GM21619 (cell line): ENCODE data around the gene IDH3G.

ENCODE experiments used
- ATAC-seq: cut with Tn5 transposase; IDR thresholded peaks from one replicate; pipeline ENCODE4 v1.9.1; 2021; ENCODE audit not compliant: unreplicated experiment

Gene IDH3G

DNA sequence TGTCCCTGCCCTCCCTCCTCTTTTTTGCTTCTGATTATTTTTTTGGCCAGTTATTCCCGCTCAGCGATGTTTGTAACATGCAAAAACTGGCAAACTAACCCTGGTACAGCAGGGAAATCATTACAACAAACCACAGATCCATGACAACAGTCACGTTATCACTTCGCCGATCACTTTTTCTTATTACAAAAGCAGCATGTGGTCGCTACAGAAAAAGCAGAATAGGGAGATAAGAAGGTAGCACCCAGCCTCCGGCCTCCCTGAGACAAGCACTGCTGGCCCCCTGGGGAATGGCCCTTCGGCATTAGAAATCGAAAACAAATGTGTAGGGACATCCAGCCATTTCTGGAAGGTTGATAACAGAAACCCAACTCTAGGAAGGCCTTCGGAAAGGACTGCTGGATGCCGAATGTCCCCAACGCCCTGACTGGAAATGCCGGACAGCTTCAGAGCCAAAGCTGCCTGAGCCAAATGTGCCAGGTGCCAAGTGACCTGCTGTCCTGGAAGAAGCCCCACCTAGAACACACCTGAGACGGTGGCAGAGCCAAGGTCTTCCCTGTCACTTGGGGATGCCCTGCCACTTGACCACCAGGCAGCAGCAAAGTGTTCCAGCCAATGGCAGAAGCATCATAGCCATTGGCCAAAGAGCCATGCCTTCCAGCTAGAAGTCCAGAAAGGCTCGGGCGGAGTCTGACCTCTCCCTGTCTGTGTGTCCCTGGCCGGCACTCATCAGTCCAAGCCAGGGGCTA lies 2.9 kb downstream of the IDH3G start:
- ATAC-seq: no peak

DNA sequence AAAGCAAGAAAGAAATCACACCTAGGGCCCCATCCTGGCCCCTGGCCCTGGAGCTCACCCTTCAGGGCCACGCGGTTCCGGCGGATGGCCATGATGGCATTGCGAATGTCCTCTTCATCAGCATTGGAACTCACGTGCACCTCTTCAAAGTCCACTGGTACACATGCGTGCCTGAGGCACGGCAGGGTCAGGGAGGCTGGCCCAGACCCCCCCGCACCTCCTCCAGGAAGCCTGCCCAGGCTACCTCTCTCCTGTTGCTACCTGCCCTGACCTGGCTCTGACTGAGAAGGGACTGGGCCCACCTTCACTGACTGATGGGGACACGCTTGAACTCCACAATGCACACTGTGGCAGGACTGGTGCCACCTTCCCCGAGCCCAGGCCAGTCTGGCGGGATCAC lies 4.5 kb downstream of the IDH3G start:
- no peak for ATAC-seq

DNA sequence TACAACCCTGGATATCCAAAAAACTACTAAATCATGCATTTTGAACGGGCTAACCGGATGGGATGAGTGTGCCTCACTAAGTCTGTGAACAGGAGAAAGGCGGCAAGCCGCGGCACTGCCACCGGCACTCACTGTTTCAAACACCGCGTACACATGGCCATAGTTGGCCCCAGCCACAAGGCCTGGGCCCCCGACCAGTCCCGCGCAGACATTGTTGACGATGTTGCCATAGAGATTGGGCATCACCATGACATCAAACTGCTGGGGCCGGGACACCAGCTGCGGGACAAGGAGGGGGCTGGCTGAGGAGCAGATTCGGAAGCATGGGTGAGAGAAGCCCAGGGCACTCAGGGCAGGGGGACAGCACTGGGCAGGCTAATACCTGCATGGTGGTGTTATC lies 7.5 kb downstream of the IDH3G start:
- ATAC-seq: no peak

DNA sequence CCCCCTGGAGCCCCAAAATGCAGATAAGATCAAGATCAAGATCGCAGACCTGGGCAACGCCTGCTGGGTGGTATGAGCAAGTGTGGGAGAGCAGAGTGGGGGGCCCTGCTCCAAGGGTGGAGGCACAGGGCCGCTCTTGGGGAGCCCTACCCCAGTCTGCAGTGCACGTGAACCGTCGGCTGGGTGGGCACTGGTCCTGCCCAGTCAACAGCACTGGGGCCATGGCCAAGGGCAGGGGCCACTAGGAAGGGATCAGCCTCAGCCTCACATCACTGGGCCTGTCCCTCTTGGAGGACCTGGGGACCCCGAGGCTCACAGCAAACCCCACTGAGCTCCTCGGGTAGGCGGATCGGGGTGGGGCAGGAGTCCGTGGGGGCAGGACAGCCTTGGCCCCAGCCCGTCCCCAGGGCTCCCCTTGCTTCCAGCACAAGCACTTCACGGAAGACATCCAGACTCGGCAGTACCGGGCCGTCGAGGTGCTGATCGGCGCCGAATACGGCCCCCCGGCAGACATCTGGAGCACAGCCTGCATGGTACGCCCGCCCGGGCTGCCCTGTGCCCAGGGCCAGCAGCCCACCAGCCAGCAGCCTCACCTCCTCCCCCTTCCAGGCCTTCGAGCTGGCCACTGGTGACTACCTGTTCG lies 9.7 kb downstream of the IDH3G start:
- no peak for ATAC-seq

DNA sequence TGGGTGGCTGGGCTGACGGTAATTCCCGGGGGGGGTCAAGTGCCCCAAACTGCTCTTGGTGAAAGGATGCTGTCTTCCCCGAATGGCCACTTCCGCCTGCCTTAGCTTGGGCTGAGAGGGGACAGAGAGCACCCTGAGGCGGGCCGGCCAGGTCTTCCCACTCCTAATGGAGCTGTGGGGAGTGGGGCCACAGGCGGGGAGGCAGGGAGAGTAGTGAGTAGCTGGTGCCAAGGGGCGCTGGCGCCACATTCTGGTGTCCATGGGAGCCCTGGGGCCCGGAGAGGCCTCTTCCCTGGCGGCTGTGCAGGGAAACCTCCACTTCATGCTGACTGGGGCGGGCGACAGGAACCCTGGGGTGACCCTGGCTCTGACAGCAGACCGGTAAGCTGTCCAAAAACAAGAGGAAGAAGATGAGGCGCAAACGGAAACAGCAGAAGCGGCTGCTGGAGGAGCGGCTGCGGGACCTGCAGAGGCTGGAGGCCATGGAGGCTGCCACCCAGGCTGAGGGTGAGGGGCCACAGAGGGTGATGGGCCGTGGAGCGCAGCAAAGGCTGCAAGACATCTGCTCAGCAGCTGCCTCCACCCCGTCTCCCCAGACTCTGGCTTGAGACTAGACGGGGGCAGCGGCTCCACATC lies 10.7 kb downstream of the IDH3G start:
- ATAC-seq: no peak

DNA sequence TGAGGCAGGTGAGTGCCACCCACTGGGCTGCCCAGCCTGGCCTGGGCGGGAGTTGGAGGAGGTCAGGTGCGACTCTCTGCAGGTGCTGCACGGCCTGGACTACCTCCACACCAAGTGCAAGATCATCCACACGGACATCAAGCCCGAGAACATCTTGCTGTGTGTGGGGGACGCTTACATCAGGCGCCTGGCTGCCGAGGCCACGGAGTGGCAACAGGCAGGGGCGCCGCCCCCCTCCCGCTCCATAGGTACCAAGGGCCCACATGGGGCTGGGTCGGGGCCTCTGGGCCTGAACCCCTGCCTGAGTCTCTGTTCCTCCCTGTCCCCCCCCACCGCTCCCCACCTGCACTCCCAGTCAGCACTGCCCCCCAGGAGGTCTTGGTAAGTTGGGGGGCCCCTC lies 11.3 kb downstream of the IDH3G start:
- ATAC-seq: no peak

DNA sequence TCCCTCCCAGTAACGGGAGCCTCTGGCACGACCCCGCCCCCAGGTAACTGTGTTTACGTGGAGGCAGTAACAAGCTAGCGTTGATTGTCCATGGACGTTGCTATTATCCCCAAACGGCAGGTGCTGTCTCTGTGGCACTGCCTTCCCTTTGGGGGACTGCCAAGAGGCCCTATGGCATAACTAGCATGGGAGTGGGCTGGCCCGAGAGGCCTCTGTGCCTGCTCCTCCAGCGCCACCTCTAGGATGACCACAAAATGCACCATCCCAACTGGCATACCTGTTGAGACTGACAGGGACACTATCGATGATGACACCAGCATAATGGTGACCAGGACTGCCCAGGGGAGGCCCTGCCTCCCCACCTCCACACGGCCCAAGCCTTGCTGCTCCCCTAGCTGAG lies 11.9 kb downstream of the IDH3G start:
- no peak for ATAC-seq

DNA sequence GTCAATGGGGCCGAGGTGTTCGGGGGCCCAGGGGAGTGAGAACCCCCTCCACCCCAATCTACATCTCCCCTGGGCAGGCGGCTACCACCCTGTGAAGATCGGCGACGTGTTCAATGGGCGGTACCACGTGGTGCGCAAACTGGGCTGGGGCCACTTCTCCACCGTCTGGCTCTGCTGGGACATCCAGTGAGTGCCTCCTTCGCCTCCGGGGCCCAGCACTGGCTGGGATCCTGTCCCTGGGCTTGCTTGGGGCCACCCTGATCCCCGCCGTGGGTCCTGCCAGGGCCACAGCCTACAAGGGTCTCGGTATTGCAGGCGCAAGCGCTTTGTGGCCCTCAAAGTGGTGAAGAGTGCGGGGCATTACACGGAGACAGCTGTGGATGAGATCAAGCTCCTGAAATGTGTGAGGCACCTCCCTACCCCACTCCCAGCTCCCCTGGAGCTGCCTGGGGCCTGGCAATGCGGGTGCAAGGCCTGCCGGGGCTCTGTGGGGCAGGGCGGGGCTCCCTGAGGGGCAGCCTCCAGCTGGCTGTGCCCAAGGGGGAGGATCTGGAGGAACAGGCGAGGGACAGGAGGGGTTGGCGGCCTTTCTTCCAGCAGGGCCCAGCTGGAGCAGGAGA lies 12.6 kb downstream of the IDH3G start:
- no peak for ATAC-seq

DNA sequence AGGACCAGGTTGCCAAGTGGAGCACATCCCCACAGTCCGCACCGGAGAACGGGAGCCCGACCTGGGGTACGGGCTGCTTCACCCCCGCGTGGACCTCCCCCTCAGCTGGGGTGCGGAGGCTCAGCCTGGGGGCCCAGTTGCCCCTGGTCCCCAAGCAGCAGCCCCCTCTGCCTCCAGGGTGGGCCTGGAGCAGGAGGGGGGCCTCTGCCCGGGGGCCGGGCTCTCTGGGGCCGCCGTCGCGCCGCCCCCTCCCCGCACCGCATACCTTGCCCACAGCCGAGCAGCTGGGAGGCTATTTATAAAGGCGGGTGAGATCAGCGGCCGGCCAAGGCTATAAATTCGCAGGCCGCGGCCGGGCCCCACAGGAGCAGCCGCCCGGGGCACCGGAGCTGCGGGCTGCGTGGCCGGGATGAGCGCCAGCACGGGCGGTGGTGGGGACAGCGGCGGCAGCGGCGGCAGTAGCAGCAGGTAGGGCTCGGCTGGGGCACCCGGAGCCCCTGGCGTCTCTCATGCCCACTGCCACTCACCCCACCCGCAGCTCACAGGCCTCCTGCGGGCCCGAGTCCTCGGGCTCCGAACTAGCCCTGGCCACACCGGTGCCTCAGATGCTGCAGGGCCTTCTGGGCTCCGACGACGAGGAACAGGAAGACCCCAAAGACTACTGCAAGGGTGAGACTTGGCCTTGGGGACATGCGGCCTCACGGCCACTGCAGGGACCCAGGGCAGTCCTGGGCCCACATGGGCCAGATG lies 13.3 kb downstream of the IDH3G start, which contains the start of gene SRPK3:
Gene SRPK3, plus strand, starts transcription at position 364 of the 750 bp plus-strand sequence. Its CDS starts 46 bp downstream, at position 410.
- ATAC-seq: no peak

DNA sequence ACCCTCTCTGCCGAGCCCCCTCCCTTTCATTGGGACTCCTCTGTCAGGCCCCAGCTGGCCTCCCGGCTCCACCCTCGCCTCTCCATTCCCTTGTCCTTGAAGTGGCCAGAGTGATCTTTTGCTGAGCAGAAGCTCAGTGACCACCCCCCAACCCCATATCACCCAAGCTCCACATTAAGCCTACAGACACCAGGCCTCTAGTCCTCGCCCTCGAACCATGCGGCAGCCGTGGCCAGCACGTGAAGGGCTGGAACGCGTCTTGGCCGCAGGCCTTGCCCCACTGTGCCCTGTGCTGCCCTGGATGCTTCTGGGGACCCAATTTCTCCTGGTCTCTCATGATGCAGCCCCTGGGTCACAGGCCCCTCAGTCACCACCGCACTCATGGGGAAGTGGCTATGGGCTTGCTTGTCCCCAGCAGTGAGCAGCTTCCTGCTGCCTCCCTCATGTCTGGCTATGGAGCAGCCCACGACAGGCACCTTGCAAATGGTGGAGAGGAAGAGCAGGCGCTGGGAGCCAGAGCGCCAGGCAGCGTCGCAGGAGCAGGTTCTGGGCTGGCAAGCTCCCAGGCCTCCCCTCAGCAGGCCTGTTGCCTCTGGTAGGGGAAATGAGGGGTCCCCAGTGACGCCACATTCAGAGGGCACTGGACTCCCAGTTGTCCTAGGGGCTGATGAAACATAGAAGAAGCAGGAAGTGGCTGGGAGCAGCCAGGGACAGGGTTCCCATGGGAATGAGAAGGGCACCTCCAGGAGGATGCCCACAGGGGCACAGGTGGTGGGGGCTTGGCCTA lies 14.1 kb downstream of the IDH3G start:
- no peak for ATAC-seq

DNA sequence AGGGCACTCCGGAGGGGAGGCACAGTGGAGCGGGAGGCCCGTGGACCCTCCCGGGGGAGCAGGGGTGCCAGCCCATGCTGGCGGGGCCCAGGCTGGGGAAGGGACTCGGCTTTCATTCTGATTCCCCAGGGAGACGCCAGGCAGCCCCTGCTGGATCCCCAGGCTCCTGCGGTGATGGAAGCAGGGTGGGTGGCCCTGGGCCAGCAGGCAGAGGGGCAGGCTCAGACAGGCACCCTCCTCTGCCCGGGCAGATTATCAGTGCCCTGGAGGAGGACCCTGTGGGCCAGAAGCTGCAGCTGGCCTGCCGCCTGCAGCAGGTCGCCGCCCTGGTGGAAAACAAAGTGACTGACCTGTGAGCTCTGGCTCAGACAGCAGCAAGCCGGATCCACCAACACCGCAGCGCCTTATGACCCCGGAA lies 15.5 kb downstream of the IDH3G start:
- ATAC-seq: no peak

DNA sequence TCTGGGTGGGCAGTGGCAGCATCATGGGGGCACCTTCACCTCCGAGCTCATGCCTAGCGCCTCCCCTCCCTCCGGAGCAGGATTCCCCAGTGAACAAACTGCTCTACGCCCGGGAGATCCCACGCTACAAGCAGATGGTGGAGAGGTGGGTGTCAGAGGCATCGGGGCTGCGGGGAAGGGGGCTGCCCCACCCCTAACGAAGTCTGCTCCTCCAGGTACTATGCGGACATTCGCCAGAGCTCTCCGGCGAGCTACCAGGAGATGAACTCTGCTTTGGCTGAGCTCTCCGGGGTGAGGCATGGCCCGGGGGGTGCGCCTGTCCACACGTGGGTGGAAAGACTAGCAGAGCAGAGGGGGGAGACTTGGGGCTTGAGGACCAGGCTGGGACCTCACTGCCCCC lies 16.0 kb downstream of the IDH3G start:
- no peak for ATAC-seq

DNA sequence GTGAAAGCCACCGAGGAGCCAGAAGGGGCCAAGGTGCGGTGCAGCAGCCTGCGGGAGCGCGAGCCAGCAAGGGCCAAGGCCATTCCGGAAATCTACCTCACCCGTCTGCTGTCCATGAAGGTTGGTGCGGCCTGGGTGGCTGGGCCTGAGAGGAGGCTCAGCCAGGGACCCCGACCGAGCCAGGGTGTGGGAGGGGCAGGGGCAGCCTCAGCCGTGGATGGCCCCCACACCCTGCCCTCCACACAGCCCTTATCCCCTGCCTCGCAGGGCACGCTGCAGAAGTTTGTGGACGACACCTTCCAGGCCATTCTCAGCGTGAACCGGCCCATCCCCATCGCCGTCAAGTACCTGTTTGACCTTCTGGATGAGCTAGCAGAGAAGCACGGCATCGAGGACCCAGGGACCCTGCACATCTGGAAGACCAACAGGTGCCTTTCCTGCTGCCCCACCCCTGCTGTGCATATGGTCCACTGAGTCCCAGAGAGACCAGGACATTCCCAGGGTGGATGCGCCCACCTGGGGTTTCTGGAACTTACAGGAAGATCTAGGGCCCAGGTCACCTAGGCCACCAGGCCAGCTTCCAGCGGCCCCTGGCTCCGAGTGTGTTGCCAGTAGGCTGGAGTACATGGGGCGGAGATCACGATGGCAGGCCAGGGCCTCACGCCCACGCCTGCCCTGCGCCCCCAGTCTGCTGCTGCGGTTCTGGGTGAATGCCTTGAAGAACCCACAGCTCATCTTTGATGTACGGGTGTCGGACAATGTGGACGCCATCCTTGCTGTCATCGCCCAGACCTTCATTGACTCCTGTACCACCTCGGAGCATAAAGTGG lies 16.7 kb downstream of the IDH3G start:
- ATAC-seq: no peak

DNA sequence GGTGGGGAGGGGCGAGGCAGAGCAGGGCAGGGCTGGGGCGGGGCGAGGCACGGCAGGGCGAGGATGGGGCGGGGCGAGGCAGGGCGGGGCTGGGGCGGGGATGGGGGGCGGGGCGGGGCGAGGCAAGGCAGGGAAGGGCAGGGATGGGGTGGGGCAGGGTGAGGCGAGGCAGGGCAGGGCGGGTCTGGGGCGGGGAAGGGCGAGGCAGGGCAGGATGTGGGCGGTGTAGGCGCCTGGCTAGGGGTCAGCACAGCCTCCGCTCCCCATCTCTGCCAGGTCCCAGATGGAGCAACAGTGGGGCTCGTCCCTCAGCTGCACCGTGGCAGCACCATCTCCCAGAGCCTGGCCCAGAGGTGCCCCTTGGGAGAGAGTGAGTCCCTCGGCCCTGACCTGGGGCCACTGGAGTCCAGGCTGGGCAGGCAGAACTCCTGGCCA lies 17.5 kb downstream of the IDH3G start:
- no peak for ATAC-seq

DNA sequence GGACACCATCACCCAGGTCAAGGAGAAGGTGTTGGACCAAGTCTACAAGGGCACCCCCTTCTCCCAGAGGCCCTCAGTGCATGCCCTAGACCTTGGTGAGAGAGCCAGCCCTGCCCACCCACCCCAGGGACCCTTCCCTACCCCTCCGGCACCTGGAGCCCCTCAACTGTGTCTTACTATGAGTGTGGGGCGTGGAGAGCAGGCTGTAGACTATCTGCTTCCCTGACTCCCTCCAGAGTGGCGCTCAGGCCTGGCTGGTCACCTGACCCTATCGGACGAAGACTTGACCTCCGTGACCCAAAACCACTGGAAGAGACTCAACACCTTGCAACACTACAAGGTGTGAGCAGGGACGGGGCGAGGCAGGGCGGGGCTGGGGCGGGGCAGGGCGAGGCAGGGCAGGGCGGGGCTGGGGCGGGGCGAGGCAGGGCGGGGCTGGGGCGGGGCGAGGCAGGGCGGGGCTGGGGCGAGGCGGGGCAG lies 18.0 kb downstream of the IDH3G start:
- no peak for ATAC-seq

DNA sequence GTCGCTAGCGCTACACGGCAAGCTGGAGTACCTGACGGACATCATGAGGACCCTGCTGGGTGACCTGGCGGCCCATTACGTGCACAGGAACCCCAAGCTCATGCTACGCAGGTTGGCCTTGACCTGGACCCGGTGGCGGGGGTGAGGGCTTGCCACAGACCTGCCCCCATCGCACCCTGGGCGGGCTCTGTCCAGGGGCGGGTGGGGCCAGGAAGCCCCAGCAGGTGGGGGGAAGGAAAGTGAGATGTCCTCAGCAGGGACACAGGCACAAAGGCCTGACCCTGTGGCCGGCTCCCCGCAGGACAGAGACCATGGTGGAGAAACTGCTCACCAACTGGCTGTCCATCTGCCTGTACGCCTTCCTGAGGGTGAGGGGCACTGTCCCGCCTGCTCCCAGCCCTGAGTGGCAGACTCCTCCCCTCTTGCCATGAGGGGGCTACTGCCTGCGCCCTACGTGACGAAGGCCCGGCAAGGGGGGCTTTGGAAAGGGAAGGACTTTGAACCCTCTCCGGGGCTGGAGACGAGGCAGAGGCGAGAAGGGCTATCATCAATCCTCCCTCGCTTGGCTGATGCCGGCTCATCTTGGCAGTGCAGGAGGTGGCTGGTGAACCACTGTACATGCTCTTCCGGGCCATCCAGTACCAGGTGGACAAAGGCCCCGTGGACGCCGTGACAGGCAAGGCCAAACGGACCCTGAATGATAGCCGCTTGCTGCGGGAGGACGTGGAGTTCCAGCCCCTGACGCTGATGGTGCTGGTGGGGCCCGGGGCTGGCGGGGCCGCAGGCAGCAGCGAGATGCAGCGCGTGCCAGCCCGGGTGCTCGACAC lies 18.7 kb downstream of the IDH3G start:
- no peak for ATAC-seq

DNA sequence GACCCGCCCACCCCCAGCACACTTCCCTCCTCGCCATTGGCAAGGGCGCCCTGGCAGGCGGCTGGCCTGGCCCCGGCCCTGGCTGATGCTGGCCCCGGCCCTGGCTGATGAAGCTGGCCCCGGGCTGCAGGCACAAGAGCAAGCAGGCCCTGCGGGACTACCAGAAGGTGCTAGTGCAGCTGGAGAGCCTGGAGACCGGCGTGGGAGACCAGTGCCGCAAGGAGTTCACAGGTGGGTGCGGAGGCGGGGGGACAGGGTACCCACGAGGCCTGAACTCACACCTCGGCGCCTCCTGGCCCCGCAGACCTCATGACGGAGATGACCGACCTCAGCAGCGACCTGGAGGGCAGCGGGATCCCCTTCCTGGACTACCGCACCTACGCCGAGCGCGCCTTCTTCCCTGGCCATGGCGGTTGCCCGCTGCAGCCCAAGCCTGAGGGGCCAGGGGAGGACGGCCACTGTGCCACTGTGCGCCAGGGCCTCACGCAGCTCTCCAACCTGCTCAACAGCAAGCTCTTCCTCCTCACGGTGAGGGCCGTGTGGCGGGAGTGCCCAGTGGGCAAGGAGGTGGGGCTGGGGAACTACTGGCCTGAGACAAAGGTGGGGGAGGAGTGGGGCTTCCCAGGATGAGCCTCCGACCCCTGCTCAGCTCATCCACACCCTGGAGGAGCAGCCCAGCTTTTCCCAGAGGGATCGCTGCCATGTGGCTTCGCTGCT lies 19.4 kb downstream of the IDH3G start:
- ATAC-seq: no peak
